Measurements from ENCODE around the gene EYA3. TPM values are rescaled to one million over a fixed set of nuclear protein-coding genes. Genes with fewer than 3 reads are reported as not detected.

The EYA3 gene
- total and polyA plus RNA-seq, 2 donors: 6.3 to 10.9 TPM

GRCh38 chr1:27954186-27954585 lies 134.2 kb downstream of the EYA3 start:
- no peaks in the 10 kb centered on the region for H3K27me3 ChIP-seq (ENCODE audit: control insufficient read depth in 2 of 2, insufficient read depth in 1 of 2, low read length in 1 of 2)
- H3K9me3 ChIP-seq (ENCODE audit: control insufficient read depth in 2 of 2, insufficient read depth in 1 of 2, low read length in 1 of 2): no peaks in the 10 kb centered on the region
- H3K4me3 ChIP-seq (ENCODE audit: low read length in 2 of 2): no peak overlapping the region
- WGBS: 98% methylated on average over 10 of the region's 10 CpGs
- H3K27ac ChIP-seq (ENCODE audit: low read depth in 1 of 2, low read length in 1 of 2): no peak overlapping the region
- no peaks in the 10 kb centered on the region for H3K36me3 ChIP-seq (ENCODE audit: control insufficient read depth in 2 of 2, insufficient read depth in 2 of 2, low read length in 1 of 2)
- DNase-seq (ENCODE audit: low read depth in 6 of 9, low spot score in 9 of 9): no peak
- H3K4me1 ChIP-seq (ENCODE audit: control insufficient read depth in 2 of 2, insufficient read depth in 2 of 2, low read length in 2 of 2): peaks cover 0 to 4% of the 10 kb centered on the region in 2 donors

- Histone ChIP-seq H3K4me1 (ENCODE audit: control insufficient read depth in 2 of 2, insufficient read depth in 2 of 2, low read length in 2 of 2) (no peaks in the 10 kb centered on the region), H3K4me3 (ENCODE audit: low read length in 2 of 2) (no peak overlapping the region), H3K27me3 (ENCODE audit: control insufficient read depth in 2 of 2, insufficient read depth in 1 of 2, low read length in 1 of 2) (no peaks in the 10 kb centered on the region), H3K36me3 (ENCODE audit: control insufficient read depth in 2 of 2, insufficient read depth in 2 of 2, low read length in 1 of 2) (no peaks in the 10 kb centered on the region), H3K27ac (ENCODE audit: low read depth in 1 of 2, low read length in 1 of 2) (no peak overlapping the region), H3K9me3 (ENCODE audit: control insufficient read depth in 2 of 2, insufficient read depth in 1 of 2, low read length in 1 of 2) (no peaks in the 10 kb centered on the region)
- DNase-seq (ENCODE audit: low read depth in 6 of 9, low spot score in 9 of 9): no peak
- WGBS: 96% methylated on average over 3 of the region's 3 CpGs
These were observed 136.3 kb downstream of the EYA3 start for GRCh38 chr1:27952147-27952546.

DNA sequence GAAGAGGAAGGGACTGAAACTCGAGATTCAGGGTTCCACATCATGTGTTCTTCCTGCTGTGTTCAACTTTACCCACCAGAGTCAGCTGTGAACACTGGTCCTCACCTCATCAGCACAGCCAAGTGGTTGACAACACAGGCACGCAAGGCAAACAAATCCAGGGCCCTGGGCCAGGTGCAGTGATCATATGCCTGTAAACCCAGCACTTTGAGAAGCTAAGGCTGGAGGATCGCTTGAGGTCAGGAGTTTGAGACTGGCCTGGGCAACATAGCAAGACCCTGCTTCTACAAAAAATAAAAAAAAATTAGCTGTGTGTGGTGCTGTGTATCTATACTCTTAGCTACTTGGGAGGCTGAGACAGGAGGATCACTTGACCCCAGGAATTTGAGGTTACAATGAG lies 137.0 kb downstream of the EYA3 start:
- WGBS: 88% methylated on average over 3 of the region's 3 CpGs
- Histone ChIP-seq H3K27me3 (ENCODE audit: control insufficient read depth in 2 of 2, insufficient read depth in 1 of 2, low read length in 1 of 2) (no peaks in the 10 kb centered on the region), H3K36me3 (ENCODE audit: control insufficient read depth in 2 of 2, insufficient read depth in 2 of 2, low read length in 1 of 2) (no peaks in the 10 kb centered on the region), H3K27ac (ENCODE audit: low read depth in 1 of 2, low read length in 1 of 2) (no peak overlapping the region), H3K4me3 (ENCODE audit: low read length in 2 of 2) (no peak overlapping the region), H3K4me1 (ENCODE audit: control insufficient read depth in 2 of 2, insufficient read depth in 2 of 2, low read length in 2 of 2) (no peaks in the 10 kb centered on the region), H3K9me3 (ENCODE audit: control insufficient read depth in 2 of 2, insufficient read depth in 1 of 2, low read length in 1 of 2) (no peaks in the 10 kb centered on the region)
- DNase-seq (ENCODE audit: low read depth in 6 of 9, low spot score in 9 of 9): no peak

DNA sequence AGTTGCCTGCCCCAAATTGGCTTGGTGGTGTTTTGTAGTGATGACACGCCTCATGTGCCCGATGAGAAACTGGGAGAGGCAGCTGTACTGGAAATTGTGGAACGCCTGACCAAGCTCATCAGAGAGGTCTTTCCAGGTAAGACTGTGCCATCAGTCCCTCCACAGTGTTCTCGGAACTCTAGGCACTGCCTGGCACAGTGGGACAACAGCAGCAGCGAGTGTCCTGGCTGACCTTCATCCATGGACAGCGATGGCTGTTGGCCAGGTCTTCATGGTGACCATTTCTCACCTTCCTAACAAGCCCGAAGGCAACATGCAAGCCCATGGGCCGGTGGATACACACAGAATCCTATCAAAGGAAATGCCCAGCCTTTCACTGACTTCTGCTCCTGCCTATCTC lies 139.4 kb downstream of the EYA3 start:
- WGBS: 98% methylated on average over 8 of the region's 8 CpGs
- Histone ChIP-seq H3K27me3 (ENCODE audit: control insufficient read depth in 2 of 2, insufficient read depth in 1 of 2, low read length in 1 of 2) (no peaks in the 10 kb centered on the region), H3K9me3 (ENCODE audit: control insufficient read depth in 2 of 2, insufficient read depth in 1 of 2, low read length in 1 of 2) (no peaks in the 10 kb centered on the region), H3K4me3 (ENCODE audit: low read length in 2 of 2) (no peak overlapping the region), H3K27ac (ENCODE audit: low read depth in 1 of 2, low read length in 1 of 2) (no peak overlapping the region), H3K4me1 (ENCODE audit: control insufficient read depth in 2 of 2, insufficient read depth in 2 of 2, low read length in 2 of 2) (no peaks in the 10 kb centered on the region), H3K36me3 (ENCODE audit: control insufficient read depth in 2 of 2, insufficient read depth in 2 of 2, low read length in 1 of 2) (no peaks in the 10 kb centered on the region)
- no peak for DNase-seq (ENCODE audit: low read depth in 6 of 9, low spot score in 9 of 9)

DNA sequence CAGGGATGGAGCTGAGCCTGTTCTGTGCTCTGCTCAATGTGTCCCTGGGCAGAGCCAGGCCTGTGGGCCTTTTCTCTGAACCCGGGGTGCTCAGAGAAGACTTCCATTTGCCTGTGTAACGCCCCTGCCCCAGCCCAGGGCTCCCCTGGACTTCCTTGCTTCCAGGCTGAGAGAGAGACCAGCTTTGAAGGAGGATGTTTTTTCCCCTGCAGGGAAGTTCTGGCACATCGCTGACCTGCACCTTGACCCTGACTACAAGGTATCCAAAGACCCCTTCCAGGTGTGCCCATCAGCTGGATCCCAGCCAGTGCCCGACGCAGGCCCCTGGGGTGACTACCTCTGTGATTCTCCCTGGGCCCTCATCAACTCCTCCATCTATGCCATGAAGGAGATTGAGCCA lies 143.4 kb downstream of the EYA3 start:
- H3K9me3 ChIP-seq (ENCODE audit: control insufficient read depth in 2 of 2, insufficient read depth in 1 of 2, low read length in 1 of 2): no peaks in the 10 kb centered on the region
- WGBS: 100% methylated on average over 5 of the region's 5 CpGs
- DNase-seq (ENCODE audit: low read depth in 6 of 9, low spot score in 9 of 9): no peak
- H3K27me3 ChIP-seq (ENCODE audit: control insufficient read depth in 2 of 2, insufficient read depth in 1 of 2, low read length in 1 of 2): no peaks in the 10 kb centered on the region
- H3K4me1 ChIP-seq (ENCODE audit: control insufficient read depth in 2 of 2, insufficient read depth in 2 of 2, low read length in 2 of 2): peaks cover 0 to 2% of the 10 kb centered on the region in 2 donors
- no peaks in the 10 kb centered on the region for H3K36me3 ChIP-seq (ENCODE audit: control insufficient read depth in 2 of 2, insufficient read depth in 2 of 2, low read length in 1 of 2)
- H3K27ac ChIP-seq (ENCODE audit: low read depth in 1 of 2, low read length in 1 of 2): no peak overlapping the region
- no peak overlapping the region for H3K4me3 ChIP-seq (ENCODE audit: low read length in 2 of 2)

- H3K36me3 ChIP-seq (ENCODE audit: control insufficient read depth in 2 of 2, insufficient read depth in 2 of 2, low read length in 1 of 2): no peaks in the 10 kb centered on the region
- no peak overlapping the region for H3K27ac ChIP-seq (ENCODE audit: low read depth in 1 of 2, low read length in 1 of 2)
- H3K9me3 ChIP-seq (ENCODE audit: control insufficient read depth in 2 of 2, insufficient read depth in 1 of 2, low read length in 1 of 2): no peaks in the 10 kb centered on the region
- 95% methylated on average over 12 of the region's 12 CpGs for whole genome bisulfite sequencing
- H3K27me3 ChIP-seq (ENCODE audit: control insufficient read depth in 2 of 2, insufficient read depth in 1 of 2, low read length in 1 of 2): no peaks in the 10 kb centered on the region
- peaks cover 0 to 4% of the 10 kb centered on the region in 2 donors for H3K4me1 ChIP-seq (ENCODE audit: control insufficient read depth in 2 of 2, insufficient read depth in 2 of 2, low read length in 2 of 2)
- H3K4me3 ChIP-seq (ENCODE audit: low read length in 2 of 2): no peak overlapping the region
- DNase-seq (ENCODE audit: low read depth in 6 of 9, low spot score in 9 of 9): no peak
These were observed 146.5 kb downstream of the EYA3 start for GRCh38 chr1:27941671-27942540.

- Histone ChIP-seq H3K27me3 (ENCODE audit: control insufficient read depth in 2 of 2, insufficient read depth in 1 of 2, low read length in 1 of 2) (peaks cover 0 to under 1% of the 10 kb centered on the region in 2 donors), H3K4me1 (ENCODE audit: control insufficient read depth in 2 of 2, insufficient read depth in 2 of 2, low read length in 2 of 2) (peaks cover 0 to 4% of the 10 kb centered on the region in 2 donors), H3K27ac (ENCODE audit: low read depth in 1 of 2, low read length in 1 of 2) (no peak overlapping the region), H3K9me3 (ENCODE audit: control insufficient read depth in 2 of 2, insufficient read depth in 1 of 2, low read length in 1 of 2) (no peaks in the 10 kb centered on the region), H3K4me3 (ENCODE audit: low read length in 2 of 2) (no peak overlapping the region), H3K36me3 (ENCODE audit: control insufficient read depth in 2 of 2, insufficient read depth in 2 of 2, low read length in 1 of 2) (no peaks in the 10 kb centered on the region)
- 98% methylated on average over 9 of the region's 9 CpGs for WGBS
- no peak for DNase-seq (ENCODE audit: low read depth in 6 of 9, low spot score in 9 of 9)
These were observed 147.4 kb downstream of the EYA3 start for GRCh38 chr1:27940870-27941560.

- WGBS: 28% methylated on average over 6 of the region's 6 CpGs
These were observed 148.1 kb downstream of the EYA3 start for GRCh38 chr1:27940297-27940696.

GRCh38 chr1:27938488-27938887 lies 149.9 kb downstream of the EYA3 start:
- H3K4me3 ChIP-seq (ENCODE audit: low read length in 2 of 2): no peak overlapping the region
- H3K9me3 ChIP-seq (ENCODE audit: control insufficient read depth in 2 of 2, insufficient read depth in 1 of 2, low read length in 1 of 2): no peaks in the 10 kb centered on the region
- peaks cover 4 to 13% of the 10 kb centered on the region in 2 donors for H3K4me1 ChIP-seq (ENCODE audit: control insufficient read depth in 2 of 2, insufficient read depth in 2 of 2, low read length in 2 of 2)
- no peaks in the 10 kb centered on the region for H3K36me3 ChIP-seq (ENCODE audit: control insufficient read depth in 2 of 2, insufficient read depth in 2 of 2, low read length in 1 of 2)
- peaks cover 0 to 13% of the 10 kb centered on the region in 2 donors for H3K27me3 ChIP-seq (ENCODE audit: control insufficient read depth in 2 of 2, insufficient read depth in 1 of 2, low read length in 1 of 2)
- no peak overlapping the region for H3K27ac ChIP-seq (ENCODE audit: low read depth in 1 of 2, low read length in 1 of 2)
- DNase-seq (ENCODE audit: low read depth in 6 of 9, low spot score in 9 of 9): no peak
- WGBS: 91% methylated on average over 4 of the region's 4 CpGs

More at GRCh38 chr1:27940297-27940696, 148.1 kb downstream of the EYA3 start:
- Histone ChIP-seq H3K36me3 (ENCODE audit: control insufficient read depth in 2 of 2, insufficient read depth in 2 of 2, low read length in 1 of 2) (no peaks in the 10 kb centered on the region), H3K27me3 (ENCODE audit: control insufficient read depth in 2 of 2, insufficient read depth in 1 of 2, low read length in 1 of 2) (peaks cover 0 to 7% of the 10 kb centered on the region in 2 donors), H3K4me3 (ENCODE audit: low read length in 2 of 2) (no peak overlapping the region), H3K4me1 (ENCODE audit: control insufficient read depth in 2 of 2, insufficient read depth in 2 of 2, low read length in 2 of 2) (peaks cover 0 to 5% of the 10 kb centered on the region in 2 donors), H3K9me3 (ENCODE audit: control insufficient read depth in 2 of 2, insufficient read depth in 1 of 2, low read length in 1 of 2) (no peaks in the 10 kb centered on the region), H3K27ac (ENCODE audit: low read depth in 1 of 2, low read length in 1 of 2) (no peak overlapping the region)
- peak in 8 of 9 donors; percentile 27 to 76 (median 42) for DNase-seq (ENCODE audit: low read depth in 6 of 9, low spot score in 9 of 9)

Measured in thymus (tissue), 11 donors.